Vein endothelial cell (primary cell): ENCODE data around the gene LMF2. TPM values are rescaled to one million over a fixed set of nuclear protein-coding genes. Genes with fewer than 3 reads are reported as not detected.

Source experiments
- total RNA-seq: library from RNA; depleted of rRNA; stranded (reverse); fragments of >200 nt; gene quantifications from 2 replicates; pipeline ENCODE4 v1.2.3, GENCODE V29; 2012

LMF2 gene
- 43.1 and 52.6 TPM in 2 replicates for total RNA-seq

GRCh38 chr22:50507421-50507990 is at the start of gene LMF2:
Gene LMF2, minus strand, starts transcription at chr22:50507702. Its CDS starts 27 bp downstream, at chr22:50507675.

GRCh38 chr22:50545522-50546325 is 38.2 kb upstream of the LMF2 start, which contains the start of gene KLHDC7B:
Gene KLHDC7B, plus strand, starts transcription at chr22:50545899. Its CDS starts 345 bp downstream, at chr22:50546244.

GRCh38 chr22:50529897-50530579 is 22.5 kb upstream of the LMF2 start, which contains the start of gene TYMP:
Gene TYMP, minus strand, starts transcription at chr22:50530012. Its CDS starts 303 bp downstream, at chr22:50529709.

GRCh38 chr22:50525104-50525857 is 17.8 kb upstream of the LMF2 start, which contains the start of gene SCO2:
Gene SCO2, minus strand, starts transcription at chr22:50525598. Its CDS starts 1,187 bp downstream, at chr22:50524411.

GRCh38 chr22:50507991-50508884 is 736 bp upstream of the LMF2 start, which contains the start of gene NCAPH2:
Gene NCAPH2, plus strand, starts transcription at chr22:50508224. Its CDS starts 114 bp downstream, at chr22:50508338.

GRCh38 chr22:50486561-50487289 is 20.8 kb downstream of the LMF2 start, which contains the start of gene MIOX:
Gene MIOX, plus strand, starts transcription at chr22:50486859. Its CDS starts 39 bp downstream, at chr22:50486898.

GRCh38 chr22:50481440-50482106 is 25.9 kb downstream of the LMF2 start, which contains the start of gene ADM2:
Gene ADM2, plus strand, starts transcription at chr22:50481543. Its CDS starts 305 bp downstream, at chr22:50481848.

GRCh38 chr22:50474710-50475651 is 32.5 kb downstream of the LMF2 start, which contains the start of gene SBF1:
Gene SBF1, minus strand, starts transcription at chr22:50475035. Its CDS starts 195 bp downstream, at chr22:50474840.

Other genes with a start within 250 kb of the LMF2 start
- 73.3 and 79.7 TPM in 2 replicates for gene MAPK12, start 246.0 kb downstream of the LMF2 start, total RNA-seq
- gene MAPK11, start 237.3 kb downstream of the LMF2 start, total RNA-seq = 25.5 and 38.5 TPM in 2 replicates
- 92.4 and 113 TPM in 2 replicates for gene PLXNB2, start 200.1 kb downstream of the LMF2 start, total RNA-seq
- 2.1 and 4.2 TPM in 2 replicates for gene DENND6B, start 180.7 kb downstream of the LMF2 start, total RNA-seq
- gene PPP6R2, start 164.4 kb downstream of the LMF2 start, total RNA-seq = 59.3 and 77.4 TPM in 2 replicates
- gene SBF1, start 32.7 kb downstream of the LMF2 start, total RNA-seq = 50.7 and 68.9 TPM in 2 replicates
- gene ADM2, start 26.2 kb downstream of the LMF2 start, total RNA-seq = 0.48 and 0.65 TPM in 2 replicates
- not detected in 2 replicates for gene MIOX, start 20.8 kb downstream of the LMF2 start, total RNA-seq
- gene NCAPH2, start 522 bp upstream of the LMF2 start, total RNA-seq = 27.8 and 31.7 TPM in 2 replicates
- 2.9 and 3.2 TPM in 2 replicates for gene SCO2, start 17.9 kb upstream of the LMF2 start, total RNA-seq
- 5.5 and 9.5 TPM in 2 replicates for gene TYMP, start 22.3 kb upstream of the LMF2 start, total RNA-seq
- gene KLHDC7B, start 38.2 kb upstream of the LMF2 start, total RNA-seq = under 0.01 TPM in 1 of 2 replicates, not detected in the other
- gene SYCE3, start 55.2 kb upstream of the LMF2 start, total RNA-seq = not detected in 2 replicates
- 2.0 and 2.5 TPM in 2 replicates for gene CPT1B, start 70.7 kb upstream of the LMF2 start, total RNA-seq
- gene CHKB, start 75.1 kb upstream of the LMF2 start, total RNA-seq = 32.6 and 36.6 TPM in 2 replicates
- gene MAPK8IP2, start 93.1 kb upstream of the LMF2 start, total RNA-seq = 0.10 and 0.33 TPM in 2 replicates
- 20.8 and 41.5 TPM in 2 replicates for gene ARSA, start 120.5 kb upstream of the LMF2 start, total RNA-seq
- gene SHANK3, start 165.1 kb upstream of the LMF2 start, total RNA-seq = 29.8 and 43.8 TPM in 2 replicates
- gene ACR, start 230.5 kb upstream of the LMF2 start, total RNA-seq = 0.38 and 1.3 TPM in 2 replicates